Right forelimb (tissue), 1 donor: ENCODE data around the gene DMRT3.

Source experiments
- DNase-seq: peaks from one replicate; pipeline ENCODE4 v3.0.0-alpha.2; 2018

DMRT3 gene, protein sequence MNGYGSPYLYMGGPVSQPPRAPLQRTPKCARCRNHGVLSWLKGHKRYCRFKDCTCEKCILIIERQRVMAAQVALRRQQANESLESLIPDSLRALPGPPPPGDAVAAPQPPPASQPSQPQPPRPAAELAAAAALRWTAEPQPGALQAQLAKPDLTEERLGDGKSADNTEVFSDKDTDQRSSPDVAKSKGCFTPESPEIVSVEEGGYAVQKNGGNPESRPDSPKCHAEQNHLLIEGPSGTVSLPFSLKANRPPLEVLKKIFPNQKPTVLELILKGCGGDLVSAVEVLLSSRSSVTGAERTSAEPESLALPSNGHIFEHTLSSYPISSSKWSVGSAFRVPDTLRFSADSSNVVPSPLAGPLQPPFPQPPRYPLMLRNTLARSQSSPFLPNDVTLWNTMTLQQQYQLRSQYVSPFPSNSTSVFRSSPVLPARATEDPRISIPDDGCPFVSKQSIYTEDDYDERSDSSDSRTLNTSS

DNA sequence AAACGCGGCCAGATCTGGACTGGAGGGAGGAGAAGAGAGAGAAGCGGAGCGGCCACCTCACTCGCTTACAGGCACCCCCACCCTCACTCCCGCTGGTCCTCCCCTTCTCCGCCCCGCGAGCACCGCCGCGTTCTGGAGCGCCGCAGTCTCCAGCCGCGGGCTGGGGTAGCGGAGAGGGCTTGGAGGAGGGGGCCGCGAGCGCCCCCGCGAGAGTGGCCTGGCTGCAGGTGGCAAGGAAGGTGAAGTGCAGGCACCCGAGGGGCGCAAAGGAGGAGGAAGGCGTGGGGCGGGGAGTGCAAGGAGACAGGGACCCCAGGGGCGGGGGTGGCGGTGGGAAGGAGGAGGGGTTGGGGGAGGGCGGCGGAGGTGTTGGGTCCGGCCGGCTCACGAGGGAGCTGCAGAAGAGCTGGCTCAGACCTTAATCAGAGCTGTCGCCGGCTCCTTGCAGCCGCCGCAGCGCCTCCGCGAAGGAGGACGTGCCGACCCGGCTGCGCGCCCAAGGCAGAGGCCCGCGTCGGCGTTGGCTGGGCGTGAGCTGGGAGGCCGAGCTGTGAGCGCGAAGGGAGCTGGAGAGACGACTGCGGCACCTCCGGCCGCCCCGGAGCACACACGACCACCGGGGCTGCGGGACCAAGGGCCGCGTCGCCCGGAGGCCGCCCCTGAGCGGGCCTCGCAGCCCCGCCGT, at the start of gene DMRT3:
Gene DMRT3 (plus strand): TSS at position 398 of the 685 bp plus-strand sequence. CDS start 347 bp downstream, outside the sequence.
- no peak for DNase-seq

DNA sequence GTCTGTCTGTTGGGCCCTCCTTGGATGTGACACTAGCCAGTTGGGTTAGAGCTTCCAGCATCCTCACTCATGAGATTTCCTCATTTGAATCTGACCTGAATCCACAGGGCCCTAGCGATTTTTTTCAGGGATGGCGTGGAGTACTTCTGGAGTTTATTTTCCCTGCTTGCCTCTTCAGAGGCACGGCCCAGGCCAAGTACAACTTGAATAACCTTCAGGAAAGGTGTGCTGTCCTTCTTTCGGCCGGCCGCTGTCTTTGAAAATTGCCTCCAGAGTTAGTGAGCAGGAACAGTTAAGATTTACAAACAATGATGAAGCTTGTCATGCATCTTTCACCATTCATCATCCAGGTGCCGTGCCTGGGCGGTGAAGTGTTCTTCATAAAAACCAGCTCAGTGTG, 49.5 kb upstream of the DMRT3 start:
- no peak for DNase-seq

DNA sequence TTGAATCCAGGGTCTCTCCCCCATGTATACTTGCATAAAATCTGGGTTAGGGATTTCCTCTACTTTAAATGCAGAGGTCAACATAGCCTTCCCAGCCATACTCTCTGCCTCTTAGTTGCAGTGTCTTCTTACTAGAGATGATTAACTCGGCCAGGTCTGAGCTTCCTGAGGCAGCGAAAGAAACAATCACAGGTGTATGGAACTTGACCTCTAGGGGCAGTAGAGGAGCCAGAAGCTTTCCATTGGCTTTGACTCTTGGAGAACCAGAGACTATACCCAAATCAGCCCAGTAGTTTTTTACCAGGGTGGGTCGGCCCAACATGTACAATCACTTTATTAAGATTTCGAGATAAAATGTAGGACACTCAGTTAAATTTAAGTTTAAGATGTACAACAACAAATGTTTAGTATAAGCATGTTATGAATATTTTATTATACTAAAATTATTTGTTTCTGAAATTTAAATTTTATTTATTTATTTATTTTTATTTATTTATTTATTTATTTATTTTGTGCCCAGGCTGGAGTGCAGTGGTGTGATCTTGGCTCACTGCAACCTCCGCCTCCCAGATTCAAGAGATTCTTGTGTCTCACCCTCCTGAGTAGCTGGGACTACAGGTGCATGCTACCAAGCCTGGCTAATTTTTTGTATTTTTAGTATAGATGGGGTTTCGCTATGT, 48.0 kb upstream of the DMRT3 start:
- DNase-seq, result no peak

DNA sequence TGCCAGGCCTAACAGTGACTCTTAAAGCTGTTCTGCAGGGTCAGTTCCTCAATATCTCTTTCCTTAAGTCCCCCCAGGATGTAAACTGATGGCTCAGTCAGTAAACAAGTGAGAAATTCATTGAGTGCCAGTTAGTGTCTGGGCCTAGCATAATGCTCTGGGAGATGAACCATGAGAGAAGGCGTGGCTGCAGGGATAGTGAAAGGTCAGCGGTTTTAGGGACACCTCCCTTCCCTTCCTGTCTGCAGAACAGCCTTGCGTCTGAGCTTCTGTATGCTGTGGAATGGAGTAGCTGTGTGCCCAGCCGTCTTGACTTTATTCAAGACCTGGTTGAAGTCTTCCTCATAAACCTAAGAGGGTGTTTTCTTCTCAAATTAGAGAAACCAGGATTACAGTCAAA, 46.7 kb upstream of the DMRT3 start:
- DNase-seq, result no peak

DNA sequence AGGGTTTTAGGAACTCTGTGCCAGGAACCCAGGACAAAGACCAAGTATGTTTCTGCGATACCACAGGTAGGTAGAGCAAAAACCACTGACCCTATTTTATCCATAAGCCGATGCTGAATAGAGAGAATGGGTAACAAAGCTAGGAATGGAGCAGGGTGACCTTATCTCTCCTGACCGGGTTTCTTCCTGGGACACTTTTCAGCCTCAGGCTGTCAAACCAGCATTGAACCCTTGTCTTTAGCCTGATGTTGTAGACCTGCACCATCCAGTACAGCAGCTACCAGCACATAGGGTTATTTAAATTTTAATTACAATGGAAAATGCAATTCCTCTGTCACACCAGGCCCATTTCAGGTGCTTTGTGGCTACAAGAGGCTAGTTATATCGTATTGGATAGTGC, 43.1 kb upstream of the DMRT3 start:
- DNase-seq, result no peak

DNA sequence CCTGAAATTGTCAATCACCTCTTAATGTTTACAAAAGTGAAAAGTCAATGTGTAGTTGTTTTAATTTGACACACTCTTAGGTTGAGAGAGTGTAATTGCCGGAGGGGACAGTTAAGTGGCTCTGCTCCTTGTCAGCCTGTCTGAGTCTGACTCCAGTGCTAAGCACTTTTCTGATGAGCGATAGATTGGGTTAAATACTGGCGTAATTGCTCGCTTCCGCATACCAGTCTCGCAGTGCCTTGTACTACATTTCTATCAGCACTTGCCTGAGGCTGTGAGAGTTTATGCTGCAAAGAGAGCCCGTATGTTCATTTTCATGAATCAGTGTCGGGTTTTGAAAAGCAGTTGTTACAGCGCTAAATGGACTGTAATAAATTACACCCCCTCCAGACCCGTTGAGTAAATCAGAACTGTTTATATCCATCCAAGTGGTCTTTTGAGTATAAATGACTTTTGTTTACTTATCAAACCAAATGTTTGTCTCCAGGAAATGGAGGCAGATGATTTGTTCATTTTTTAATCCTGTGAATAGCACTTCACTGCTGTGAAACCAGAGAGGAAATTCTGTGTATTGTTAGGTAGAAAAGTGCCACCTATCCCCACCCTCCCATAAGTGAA, 41.0 kb upstream of the DMRT3 start:
- no peak for DNase-seq

DNA sequence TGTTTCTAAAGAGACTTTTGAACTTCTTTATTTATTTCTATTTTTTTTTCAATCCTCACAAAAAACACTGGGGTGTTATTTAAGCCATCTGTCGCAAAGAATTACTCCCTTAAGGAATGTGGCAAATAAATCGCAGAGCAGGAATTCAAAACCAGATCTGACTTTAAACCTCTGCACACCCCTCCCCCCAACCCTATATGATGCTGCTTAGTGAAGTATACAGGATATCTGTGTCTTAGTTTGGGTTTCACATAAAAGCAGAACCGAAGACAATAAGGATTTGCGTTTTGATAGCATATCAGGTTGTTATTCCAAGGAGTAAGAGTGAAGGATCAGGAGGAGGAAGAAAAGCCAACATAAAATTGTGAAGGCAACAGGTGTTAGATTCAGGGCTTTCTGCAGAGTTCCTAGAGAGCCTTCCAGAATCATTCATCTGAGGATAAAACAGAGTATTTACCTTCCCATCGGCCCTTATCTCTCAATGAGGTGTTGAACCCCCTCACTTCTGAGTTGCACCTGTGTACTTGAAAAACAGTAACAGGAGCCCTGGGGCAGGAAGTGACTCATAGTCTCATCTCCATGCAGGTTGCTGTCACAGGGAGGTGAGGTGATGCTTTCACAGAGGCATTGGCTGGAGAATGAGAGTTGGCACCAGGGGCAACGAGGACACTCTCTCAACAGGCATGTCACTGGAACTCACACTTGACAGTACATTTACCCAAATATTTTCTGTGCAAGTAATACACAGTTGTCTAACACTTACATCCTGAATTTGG, 33.5 kb upstream of the DMRT3 start:
- no peak for DNase-seq

DNA sequence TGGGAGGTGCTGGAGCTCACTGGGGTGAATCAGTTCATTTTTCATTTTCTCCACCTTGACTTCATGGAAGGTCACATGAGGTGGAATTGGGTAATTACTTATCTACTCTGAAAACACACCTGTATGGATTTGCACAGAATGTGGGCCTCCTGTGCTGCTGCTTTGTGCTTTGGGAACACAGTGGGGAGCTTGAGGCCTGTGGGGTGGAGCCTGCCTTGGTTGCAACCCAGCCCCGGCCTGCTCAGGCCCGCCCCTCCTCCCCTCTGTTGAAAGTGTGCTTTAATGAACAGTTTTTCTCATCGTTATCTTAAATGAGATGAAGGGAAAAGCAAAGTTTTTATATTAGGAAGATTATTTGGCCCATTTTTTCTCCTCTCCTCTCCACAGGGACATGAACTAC, 28.5 kb upstream of the DMRT3 start:
- DNase-seq, result no peak

DNA sequence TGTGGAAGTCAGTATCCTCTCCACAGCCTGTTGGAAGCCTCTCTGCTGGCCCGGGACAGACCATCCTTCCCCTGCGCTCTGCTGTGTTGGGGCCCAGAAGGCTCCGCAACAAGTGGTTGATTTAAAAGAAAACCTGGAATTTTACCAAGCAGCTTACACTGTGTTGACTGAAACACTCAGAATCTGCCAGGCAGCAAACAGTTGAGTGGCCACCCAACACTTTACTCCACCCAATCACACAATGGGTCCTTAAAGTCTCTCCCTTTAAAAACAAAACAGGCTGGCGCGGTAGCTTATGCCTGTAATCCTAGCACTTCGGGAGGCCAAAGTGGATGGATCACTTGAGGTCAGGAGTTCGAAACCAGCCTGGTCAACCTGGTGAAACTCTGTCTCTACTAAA, 28.0 kb upstream of the DMRT3 start:
- DNase-seq, result no peak

DNA sequence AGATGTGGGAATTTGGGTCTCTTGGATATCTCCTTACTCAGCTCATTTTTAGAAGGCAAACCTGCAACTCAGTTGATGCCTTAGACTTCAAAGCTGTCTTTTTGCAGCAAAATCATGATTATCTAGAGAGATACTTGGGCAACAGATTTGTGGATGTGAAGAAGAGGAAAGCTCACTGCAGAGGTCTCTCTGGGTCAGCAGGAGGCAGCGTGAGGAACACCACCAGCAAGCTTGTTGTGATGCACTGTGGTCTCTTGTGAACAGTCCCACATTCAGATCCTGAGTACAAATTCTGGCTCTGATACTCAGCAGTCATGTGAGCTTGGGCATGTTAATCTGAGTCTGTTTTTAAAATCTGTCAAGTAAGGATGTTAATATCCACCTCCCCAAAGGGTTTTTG, 26.3 kb upstream of the DMRT3 start:
- DNase-seq, result no peak

DNA sequence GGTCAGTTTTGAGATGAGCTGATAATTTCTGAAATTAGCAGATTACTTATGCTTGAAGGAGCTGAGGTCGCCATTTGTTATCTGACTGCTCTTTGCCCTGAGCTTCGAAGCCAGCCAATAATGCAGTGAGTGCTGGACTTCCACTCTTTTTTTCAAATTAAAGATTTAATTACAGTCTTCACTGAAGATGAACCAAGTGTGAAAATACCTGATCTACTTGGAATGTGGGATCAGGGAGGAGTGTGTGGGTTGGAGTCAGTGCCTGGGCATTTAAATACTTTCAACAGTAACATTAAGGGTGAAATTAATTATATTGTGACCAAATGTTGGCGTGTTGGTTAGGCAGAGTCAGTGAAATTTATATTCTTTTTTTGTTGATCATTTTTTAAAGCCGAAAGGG, 23.9 kb upstream of the DMRT3 start:
- no peak for DNase-seq

DNA sequence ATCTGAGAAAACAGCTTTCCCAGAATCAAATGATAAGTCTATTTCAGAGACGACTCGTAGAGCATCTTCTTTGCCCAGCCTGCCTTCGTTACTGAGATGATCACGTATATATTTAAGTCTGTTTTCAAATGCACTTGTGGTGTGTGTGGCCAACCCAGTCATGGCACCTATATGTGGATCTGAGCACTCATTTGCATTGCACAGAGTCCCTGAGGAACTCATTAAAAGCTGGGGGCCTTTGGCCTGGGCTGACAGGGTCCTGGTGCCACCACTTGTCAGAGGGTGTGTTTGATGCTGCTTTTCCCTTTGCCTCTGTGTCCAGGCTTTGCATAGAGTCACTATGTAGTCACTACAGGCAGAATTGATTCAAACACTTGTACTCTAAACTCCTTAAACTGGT, 17.4 kb upstream of the DMRT3 start:
- no peak for DNase-seq

DNA sequence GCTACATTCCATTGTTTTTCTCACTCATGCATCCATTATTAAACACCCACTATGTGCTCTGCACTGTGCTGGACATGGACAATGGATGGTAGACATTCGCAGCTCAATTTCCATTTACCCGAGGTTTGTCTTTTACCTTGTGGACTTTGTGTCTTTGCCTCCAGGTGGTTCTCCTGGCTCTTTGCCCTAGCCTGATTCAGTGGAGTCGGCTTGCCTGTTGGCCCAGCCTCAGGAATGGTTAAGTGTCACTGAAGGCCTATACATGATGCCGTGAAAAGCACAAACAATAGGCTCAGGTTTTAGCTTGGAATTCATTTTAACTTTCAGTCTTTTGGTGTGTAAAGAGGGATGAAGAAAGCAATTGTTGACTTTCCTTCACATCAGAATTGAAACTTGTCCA, 16.5 kb upstream of the DMRT3 start:
- DNase-seq, result no peak

DNA sequence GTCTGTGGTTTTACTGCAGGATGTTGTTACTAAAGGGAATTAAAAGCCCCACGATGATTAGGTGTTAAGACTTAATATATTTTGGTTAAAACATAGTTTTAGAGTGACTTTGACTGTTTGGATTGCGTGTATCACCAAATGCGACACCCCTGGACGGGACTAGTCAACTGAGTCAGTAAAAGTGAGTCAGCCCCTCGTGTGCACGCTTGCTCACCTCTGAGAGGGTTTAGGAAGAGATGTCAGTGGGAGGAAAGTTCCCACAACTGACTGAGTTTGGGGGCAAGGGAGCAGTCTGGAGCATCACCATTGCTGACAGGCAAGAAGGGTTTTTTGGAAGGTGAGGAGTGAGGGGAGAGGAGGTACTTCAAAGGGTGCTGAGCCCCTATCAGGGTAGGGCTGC, 14.4 kb upstream of the DMRT3 start:
- DNase-seq, result no peak

DNA sequence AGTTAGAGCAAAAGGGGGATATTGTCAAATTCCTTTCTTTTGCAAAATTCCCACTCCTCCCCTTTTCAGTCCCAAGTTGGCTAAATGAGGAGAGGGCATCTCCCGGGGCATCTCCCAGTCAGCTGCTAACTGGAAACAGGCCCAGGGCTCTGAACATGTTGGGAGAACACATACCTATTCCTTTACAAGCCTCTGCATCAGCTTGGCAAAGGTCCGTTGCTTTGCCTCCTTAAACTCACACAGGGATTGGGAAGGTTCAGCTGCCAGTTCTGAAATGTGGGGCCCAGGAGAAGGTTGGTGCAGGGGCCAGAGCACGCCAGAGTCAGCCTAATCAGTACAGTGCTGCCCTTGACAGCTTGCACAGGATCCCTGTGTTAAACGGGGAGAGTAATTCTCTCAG, 11.0 kb upstream of the DMRT3 start:
- DNase-seq, result no peak

DNA sequence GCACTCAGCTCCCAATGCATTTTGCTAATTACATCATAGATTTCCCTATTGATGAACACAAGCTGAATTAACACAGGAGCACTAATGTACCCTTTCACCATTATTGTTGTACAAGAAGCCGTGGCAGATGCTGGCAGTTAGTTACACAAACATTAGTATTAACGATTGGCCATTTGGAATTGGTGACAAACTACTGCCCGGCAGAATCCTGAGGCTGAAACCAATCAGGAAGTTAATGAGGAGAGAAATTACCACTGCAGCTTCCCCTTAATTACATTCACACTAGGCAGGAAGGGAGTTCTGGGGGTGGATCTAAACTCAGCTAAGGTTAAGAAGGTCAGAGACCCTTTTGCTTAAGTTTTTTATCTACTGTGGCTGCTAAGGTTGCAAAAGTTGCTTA, 9.6 kb upstream of the DMRT3 start:
- no peak for DNase-seq

DNA sequence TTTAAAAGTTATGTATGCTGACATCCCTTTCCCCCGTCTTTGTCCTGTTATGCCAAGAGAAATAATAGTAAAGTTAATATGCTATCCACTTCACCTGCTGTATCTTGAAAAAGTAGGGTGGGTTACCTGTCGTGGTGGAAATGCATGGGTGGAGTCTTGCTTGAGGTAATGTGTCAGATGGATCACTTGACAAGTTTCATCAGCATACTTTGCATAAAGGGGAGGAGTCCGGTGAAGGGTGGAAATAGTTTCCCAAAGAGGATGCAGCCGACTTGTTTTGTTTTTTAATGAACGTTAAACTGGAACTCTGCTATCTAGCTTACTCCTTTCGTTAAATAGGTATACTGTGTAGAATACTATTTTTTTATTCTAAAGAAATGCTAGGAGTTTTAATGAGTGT, 9.0 kb upstream of the DMRT3 start:
- no peak for DNase-seq

DNA sequence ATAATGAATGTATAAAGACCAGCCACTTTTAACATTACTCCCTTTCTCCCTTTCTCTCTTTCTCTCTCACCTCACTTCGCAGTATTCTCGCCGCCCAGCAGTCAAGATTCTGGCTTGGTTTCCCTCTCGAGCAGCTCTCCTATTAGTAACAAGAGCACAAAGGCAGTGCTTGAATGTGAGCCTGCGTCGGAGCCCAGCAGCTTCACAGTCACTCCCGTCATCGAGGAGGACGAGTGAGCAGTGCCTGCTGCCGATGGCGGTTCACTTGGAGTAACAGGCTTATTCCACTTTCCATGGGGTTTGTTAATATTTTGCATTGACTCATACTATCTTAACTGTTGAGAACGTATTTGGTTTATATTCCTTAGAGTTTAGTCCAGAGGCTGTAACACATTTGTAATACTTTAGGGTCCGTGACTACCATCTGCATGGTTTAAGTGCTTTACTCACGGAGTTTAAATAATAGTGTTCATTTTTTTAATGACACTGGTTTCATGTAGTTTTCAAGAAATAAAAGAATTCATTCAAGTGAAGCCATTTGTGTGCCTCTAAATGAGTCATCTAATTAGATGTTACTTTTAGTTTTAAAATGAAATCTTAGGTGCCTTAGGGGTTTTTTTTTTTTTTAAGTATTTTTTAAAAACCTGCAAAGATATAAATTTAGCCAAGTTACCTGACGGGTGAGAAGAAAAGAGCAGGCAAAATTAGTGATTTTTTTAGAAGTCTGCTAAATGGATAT, 8.4 kb upstream of the DMRT3 start:
- DNase-seq, result no peak

DNA sequence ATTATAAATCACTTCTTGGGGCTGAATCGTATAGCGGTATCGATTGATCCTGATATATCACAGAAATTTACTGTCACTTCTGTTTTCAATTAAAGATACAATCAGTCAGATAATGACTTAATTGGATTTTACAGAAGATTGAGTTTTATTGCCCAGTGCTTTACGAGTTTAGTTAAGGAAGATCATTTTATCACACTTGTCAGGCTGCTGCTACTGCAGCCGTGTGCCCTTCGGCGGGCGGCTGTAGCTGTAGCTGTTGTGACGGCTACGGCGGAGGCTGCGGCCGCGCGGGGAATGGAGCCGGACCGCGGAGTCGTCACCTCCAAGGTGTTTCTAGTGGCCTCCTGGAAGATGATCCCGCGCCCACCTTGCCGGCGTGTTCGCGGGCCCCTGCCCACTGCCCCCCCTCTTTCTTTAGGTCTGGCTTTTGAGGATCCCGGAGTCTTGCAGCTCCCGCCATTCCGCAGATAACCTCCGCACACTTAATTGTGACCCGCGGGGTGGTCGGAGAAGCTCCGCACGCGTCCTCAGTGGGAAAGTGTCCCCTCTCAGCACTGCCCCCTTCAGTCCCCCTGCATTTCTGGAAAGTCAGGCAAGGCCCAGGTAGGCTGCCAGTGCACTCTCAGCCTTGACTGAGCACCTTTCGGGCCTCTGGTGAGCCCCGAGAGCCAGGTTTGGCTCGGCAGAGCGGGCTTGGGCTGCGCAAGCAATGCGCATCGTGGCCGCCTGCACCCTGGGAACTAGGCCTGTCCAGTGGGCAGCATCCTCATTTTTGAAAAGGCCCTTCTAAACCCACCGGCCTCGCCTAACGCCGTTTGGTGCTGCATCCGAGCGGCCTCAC, 6.9 kb upstream of the DMRT3 start:
- DNase-seq, result no peak

DNA sequence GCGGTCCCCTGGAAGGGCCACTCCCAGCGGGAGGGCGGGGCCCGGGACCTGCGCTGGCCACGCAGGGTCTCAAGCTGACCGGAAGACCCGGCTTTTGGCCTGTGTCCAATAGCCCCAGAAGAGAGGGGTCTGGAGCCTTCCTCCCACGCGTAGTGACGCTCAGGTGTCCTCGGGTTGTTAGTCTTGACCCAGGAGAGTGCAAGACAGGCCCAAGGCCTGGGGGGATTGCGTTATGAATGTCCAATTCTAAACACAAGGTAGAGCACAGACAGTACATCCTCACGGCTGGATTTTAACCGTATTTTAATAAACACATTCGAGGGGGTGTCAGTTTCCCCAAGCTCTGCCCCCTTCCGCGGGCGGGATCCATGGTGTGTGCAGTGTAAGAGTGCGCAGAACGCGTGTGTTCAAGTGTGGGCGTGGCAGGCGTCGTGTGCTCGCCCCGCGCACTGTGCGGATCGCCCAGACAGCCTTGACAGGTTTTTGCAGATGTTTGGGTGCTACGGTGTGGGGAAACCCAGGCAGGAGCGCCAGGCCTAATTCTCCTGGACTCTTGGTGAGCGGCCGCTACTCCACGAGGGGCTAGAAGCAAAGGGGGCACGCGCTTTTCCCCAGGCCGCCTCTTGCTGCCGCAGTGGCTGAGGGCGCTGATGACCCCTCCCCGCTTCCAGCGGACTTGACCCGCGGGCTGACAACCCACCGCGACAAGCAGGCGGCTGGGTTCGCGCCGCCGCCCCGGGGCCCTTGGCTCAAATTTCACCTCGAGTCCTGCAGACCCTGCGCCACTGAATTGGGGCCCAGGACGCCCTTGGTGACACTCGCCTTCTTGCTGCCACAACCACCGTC, 6.1 kb upstream of the DMRT3 start:
- no peak for DNase-seq
